Activated CD4-positive, alpha-beta T cell treated with anti-CD3 and anti-CD28 coated beads for 4 hours (primary cell): ENCODE results near the gene SAMMSON.

ENCODE experiments used
- DNase-seq, 2 donors: peaks; one replicate each; pipeline ENCODE4 v3.0.0-alpha.2; 2020

The SAMMSON gene

GRCh38 chr3:70094197-70094596 is 94.7 kb downstream of the SAMMSON start:
- no peak for DNase-seq

GRCh38 chr3:70095260-70095659 is 95.7 kb downstream of the SAMMSON start:
- no peak for DNase-seq

- no peak for DNase-seq
These were observed 97.0 kb downstream of the SAMMSON start for GRCh38 chr3:70096376-70097066.

GRCh38 chr3:70097084-70097483 is 97.6 kb downstream of the SAMMSON start:
- no peak for DNase-seq

GRCh38 chr3:70108072-70108471 is 108.5 kb downstream of the SAMMSON start:
- DNase-seq, result no peak

GRCh38 chr3:70108546-70108945 is 109.0 kb downstream of the SAMMSON start:
- DNase-seq, result no peak

GRCh38 chr3:70110066-70110465 is 110.5 kb downstream of the SAMMSON start:
- no peak for DNase-seq

GRCh38 chr3:70111411-70111810 is 111.9 kb downstream of the SAMMSON start:
- DNase-seq, result no peak

GRCh38 chr3:70112751-70113150 is 113.2 kb downstream of the SAMMSON start:
- no peak for DNase-seq

GRCh38 chr3:70114431-70114830 is 114.9 kb downstream of the SAMMSON start:
- no peak for DNase-seq

- no peak for DNase-seq
These were observed 120.3 kb downstream of the SAMMSON start for GRCh38 chr3:70119879-70120278.
